Loucy (cell line): ENCODE data around the gene VPS13D.

ENCODE experiments used
- CTCF ChIP-seq: fragments of 200-600 bp; sonication (generic); conservative IDR thresholded peaks from 2 replicates; pipeline ENCODE4 v1.5.1; 2014; ENCODE audit warnings: mild to moderate bottlenecking, antibody characterized with exemption, low read length
- EZH2phosphoT487 ChIP-seq: fragments of 200-600 bp; IDR thresholded peaks from 2 replicates; pipeline ENCODE4 v1.6.1; 2018; ENCODE audit warnings: antibody characterized with exemption, mild to moderate bottlenecking, moderate library complexity, borderline replicate concordance

- no peak for TF ChIP-seq CTCF
- no peak for TF ChIP-seq EZH2phosphoT487
These were observed 115.8 kb downstream of the VPS13D start for GRCh38 chr1:12345350-12346217.
